PC-9 (cell line): ENCODE results near the gene TMEM150C. TPM values are rescaled to one million over a fixed set of nuclear protein-coding genes. Genes with fewer than 3 reads are reported as not detected.
A peak's percentile ranks its signal among the peaks of the same experiment; 100 is the strongest.

Source experiments
- BruUV-seq: library from RNA; stranded (reverse); fragments of 400-500 nt; replicated peaks from 2 replicates; lab custom pipeline; 2021; lab: Mats Ljungman, UMichigan
- CTCF ChIA-PET: fragments of 300-600 bp; sonication (Branson Sonifier 250); formaldehyde crosslinking; loops from one replicate; lab custom pipeline; 2022; ENCODE audit warnings: antibody characterized with exemption; lab: Charles Lee
- POLR2A ChIA-PET: fragments of 300-600 bp; sonication (Branson Sonifier 250); formaldehyde crosslinking; loops from one replicate; lab custom pipeline; 2022; ENCODE audit warnings: antibody characterized with exemption; ENCODE audit not compliant: unreplicated experiment; lab: Charles Lee
- DNase-seq, 2 experiments: peaks; one replicate each; pipeline versions ENCODE4 v3.0.0 to v3.0.0-alpha.2; 2015 to 2022; ENCODE audit warnings: mixed read lengths in 1 of 2
- H2AFZ ChIP-seq: fragments of 200-600 bp; sonication (generic); 2 replicates; pipeline ENCODE4 v1.8.1; 2017; ENCODE audit warnings: antibody characterized with exemption
- H3F3A ChIP-seq: fragments of 200-600 bp; sonication (generic); 2 replicates; pipeline ENCODE4 v1.8.1; 2017; ENCODE audit warnings: antibody characterized with exemption, mild to moderate bottlenecking, low read depth; ENCODE audit not compliant: insufficient read depth
- H3K27ac ChIP-seq: fragments of 200-600 bp; sonication (generic); 2 replicates; pipeline ENCODE4 v1.6.1; 2016; ENCODE audit warnings: mixed run types
- H3K27me3 ChIP-seq: fragments of 200-600 bp; sonication (generic); 2 replicates; pipeline ENCODE4 v1.6.1; 2016; ENCODE audit warnings: low read depth, mixed run types; ENCODE audit not compliant: insufficient read depth
- H3K36me3 ChIP-seq: fragments of 200-600 bp; sonication (generic); 2 replicates; pipeline ENCODE4 v1.6.1; 2016; ENCODE audit warnings: low read depth, mixed run types
- H3K4me1 ChIP-seq: fragments of 200-600 bp; sonication (generic); replicated peaks from 2 replicates; pipeline ENCODE4 v1.6.1; 2016; ENCODE audit warnings: mixed run types; ENCODE audit not compliant: insufficient read depth
- H3K4me2 ChIP-seq: fragments of 200-600 bp; sonication (generic); 2 replicates; pipeline ENCODE4 v1.6.1; 2017; ENCODE audit warnings: mixed run types
- H3K4me3 ChIP-seq: fragments of 200-600 bp; sonication (generic); 2 replicates; pipeline ENCODE4 v1.6.1; 2016; ENCODE audit warnings: mixed run types
- H3K79me2 ChIP-seq: fragments of 200-600 bp; sonication (generic); 2 replicates; pipeline ENCODE4 v1.6.1; 2017; ENCODE audit warnings: low read depth, mixed run types
- H3K9me2 ChIP-seq: fragments of 200-600 bp; sonication (generic); 2 replicates; pipeline ENCODE4 v1.8.1; 2017; ENCODE audit warnings: mild to moderate bottlenecking; ENCODE audit not compliant: insufficient read depth
- H3K9me3 ChIP-seq: fragments of 200-600 bp; sonication (generic); 2 replicates; pipeline ENCODE4 v1.8.1; 2016; ENCODE audit warnings: low read depth; ENCODE audit not compliant: insufficient read depth
- H4K20me1 ChIP-seq: fragments of 200-600 bp; sonication (generic); 2 replicates; pipeline ENCODE4 v1.8.1; 2017; ENCODE audit not compliant: insufficient read depth
- EZH2 ChIP-seq: fragments of 200-600 bp; sonication (generic); IDR thresholded peaks from 2 replicates; pipeline ENCODE4 v1.8.0; 2017; ENCODE audit warnings: antibody characterized with exemption, low read depth
- intact Hi-C: fragments of 100-400 bp; cut with micrococcal nuclease; formaldehyde crosslinking; loops from one replicate; pipeline ENCODE4 v1.10.0; 2022; ENCODE audit not compliant: unreplicated experiment
- total RNA-seq: library from RNA; stranded (reverse); gene quantifications from 2 replicates; pipeline ENCODE4 v1.2.3, GENCODE V29; 2021
- TF ChIP-seq, protein P1 (sequence below): fragments of 200-600 bp; sonication (generic); conservative IDR thresholded peaks from 2 replicates; pipeline ENCODE4 v1.6.1; 2017; ENCODE audit warnings: mixed run types, antibody characterized with exemption, mild to moderate bottlenecking, moderate library complexity

The TMEM150C gene
- total RNA-seq, 1 experiment from 2014 or later = 0.74 TPM

DNA sequence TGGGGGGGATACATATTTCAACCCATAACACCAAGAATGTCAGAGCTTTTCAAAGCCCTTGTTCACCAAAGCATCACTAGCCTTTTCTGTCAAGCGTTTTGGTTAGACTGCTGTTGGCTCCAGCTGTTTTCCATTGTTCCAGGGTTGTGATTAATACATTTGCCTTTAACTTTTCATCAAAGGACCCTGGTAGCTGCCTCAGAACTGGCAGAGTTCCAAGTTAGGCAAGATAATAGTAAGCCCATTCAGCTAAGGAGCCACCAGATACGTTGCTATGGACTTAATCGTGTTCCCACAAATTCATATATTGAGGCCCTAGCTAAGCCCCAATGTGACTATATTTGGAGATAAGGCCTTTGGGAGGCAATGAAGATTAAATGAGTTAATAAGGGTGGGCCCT is 94.3 kb downstream of the TMEM150C start:
- Histone ChIP-seq H3K4me3 (no peak overlapping the region), H2AFZ (no peak overlapping the region), H3K79me2 (no peaks in the 10 kb centered on the region), H3K9me2 (no peaks in the 10 kb centered on the region), H3K36me3 (no peaks in the 10 kb centered on the region), H4K20me1 (no peaks in the 10 kb centered on the region), H3K4me1 (no peaks in the 10 kb centered on the region), H3K9me3 (no peaks in the 10 kb centered on the region), H3K27me3 (no peaks in the 10 kb centered on the region), H3K27ac (no peak overlapping the region), H3K4me2 (no peak overlapping the region), H3F3A (no peaks in the 10 kb centered on the region)
- BruUV-seq = no TSS peak
- CTCF ChIA-PET = no interaction called here
- intact Hi-C loops = loop anchor here (10.0 kb wide), 4 partner anchors 97 to 797 kb away; partner anchors contain the start of gene TMEM150C
- POLR2A ChIA-PET = no interaction called here
- DNase-seq = no peak
- no peak for TF ChIP-seq EZH2
- TF ChIP-seq, protein P1, sequence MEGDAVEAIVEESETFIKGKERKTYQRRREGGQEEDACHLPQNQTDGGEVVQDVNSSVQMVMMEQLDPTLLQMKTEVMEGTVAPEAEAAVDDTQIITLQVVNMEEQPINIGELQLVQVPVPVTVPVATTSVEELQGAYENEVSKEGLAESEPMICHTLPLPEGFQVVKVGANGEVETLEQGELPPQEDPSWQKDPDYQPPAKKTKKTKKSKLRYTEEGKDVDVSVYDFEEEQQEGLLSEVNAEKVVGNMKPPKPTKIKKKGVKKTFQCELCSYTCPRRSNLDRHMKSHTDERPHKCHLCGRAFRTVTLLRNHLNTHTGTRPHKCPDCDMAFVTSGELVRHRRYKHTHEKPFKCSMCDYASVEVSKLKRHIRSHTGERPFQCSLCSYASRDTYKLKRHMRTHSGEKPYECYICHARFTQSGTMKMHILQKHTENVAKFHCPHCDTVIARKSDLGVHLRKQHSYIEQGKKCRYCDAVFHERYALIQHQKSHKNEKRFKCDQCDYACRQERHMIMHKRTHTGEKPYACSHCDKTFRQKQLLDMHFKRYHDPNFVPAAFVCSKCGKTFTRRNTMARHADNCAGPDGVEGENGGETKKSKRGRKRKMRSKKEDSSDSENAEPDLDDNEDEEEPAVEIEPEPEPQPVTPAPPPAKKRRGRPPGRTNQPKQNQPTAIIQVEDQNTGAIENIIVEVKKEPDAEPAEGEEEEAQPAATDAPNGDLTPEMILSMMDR = no peak

DNA sequence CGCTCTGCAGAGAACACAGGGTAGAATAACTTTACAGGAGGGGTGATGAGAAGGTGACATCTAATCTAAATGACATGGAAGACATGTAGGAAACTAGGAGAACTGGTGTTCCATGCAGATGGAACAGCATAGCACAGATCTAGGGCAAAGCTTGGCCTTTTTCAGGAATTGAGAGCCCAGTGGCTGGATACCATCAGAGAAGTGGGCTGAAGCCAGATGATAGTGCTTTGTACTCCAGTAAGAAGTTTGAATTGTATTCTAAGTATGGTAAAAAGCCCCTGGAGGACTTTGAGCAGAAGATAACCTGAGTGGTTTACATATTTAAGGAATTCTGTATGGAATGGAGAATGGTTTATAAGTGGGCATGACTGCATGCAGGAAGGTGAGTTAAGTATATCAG is 98.6 kb downstream of the TMEM150C start:
- Histone ChIP-seq H4K20me1 (no peaks in the 10 kb centered on the region), H2AFZ (no peak overlapping the region), H3K4me2 (no peak overlapping the region), H3K4me1 (no peaks in the 10 kb centered on the region), H3K4me3 (no peak overlapping the region), H3K36me3 (no peaks in the 10 kb centered on the region), H3K27me3 (no peaks in the 10 kb centered on the region), H3F3A (peaks cover 14% of the 10 kb centered on the region; the same call in 1 of the 2 replicates), H3K79me2 (no peaks in the 10 kb centered on the region), H3K9me3 (no peaks in the 10 kb centered on the region), H3K27ac (no peak overlapping the region), H3K9me2 (no peaks in the 10 kb centered on the region)
- no peak for TF ChIP-seq EZH2
- TF ChIP-seq, protein P1 = no peak
- BruUV-seq = no TSS peak
- ChIA-PET CTCF (interaction anchor here (1.1 kb wide), 1 partner anchor 259 kb away, joined by 13 read pairs; no protein-coding TSS in a partner anchor), POLR2A (no interaction called here)
- no peak for DNase-seq
- intact Hi-C loops = loop anchor here (5.0 to 10.0 kb wide), 5 partner anchors 102 to 802 kb away; partner anchors contain the start of gene TMEM150C

DNA sequence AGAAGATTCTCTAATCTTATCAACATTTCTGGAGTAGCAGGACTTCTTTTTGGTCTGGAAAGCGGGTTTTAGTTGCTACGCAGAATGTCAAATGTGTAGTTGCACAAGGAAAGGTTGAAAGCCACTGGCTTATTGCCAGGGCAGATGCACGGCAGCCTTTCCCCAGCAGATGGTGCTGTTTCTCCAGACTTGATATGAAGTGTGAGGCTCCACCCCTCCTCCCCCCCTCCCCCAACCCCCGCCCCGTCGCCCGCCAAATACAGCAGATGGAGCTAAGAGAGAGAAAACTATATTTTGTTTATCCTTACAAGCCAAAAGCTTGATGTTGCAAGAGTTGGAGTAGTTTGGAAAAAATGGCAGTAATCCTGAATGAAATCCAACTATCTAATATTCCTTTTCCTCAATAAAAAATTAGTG is 99.4 kb downstream of the TMEM150C start:
- Histone ChIP-seq H3K9me3 (no peaks in the 10 kb centered on the region), H3K4me1 (no peaks in the 10 kb centered on the region), H3K9me2 (no peaks in the 10 kb centered on the region), H4K20me1 (no peaks in the 10 kb centered on the region), H2AFZ (no peak overlapping the region), H3K4me2 (no peak overlapping the region), H3K4me3 (no peak overlapping the region), H3F3A (peaks cover 14% of the 10 kb centered on the region; the same call in 1 of the 2 replicates), H3K27me3 (no peaks in the 10 kb centered on the region), H3K79me2 (no peaks in the 10 kb centered on the region), H3K27ac (no peak overlapping the region), H3K36me3 (no peaks in the 10 kb centered on the region)
- ChIA-PET CTCF (interaction anchor here (0.6 to 1.1 kb wide), 10 partner anchors 11 to 1171 kb away, joined by 3 to 18 read pairs (median 6); partner anchors contain the start of gene SCD5), POLR2A (interaction anchor here (0.6 kb wide), 1 partner anchor 337 kb away, joined by 7 read pairs; no protein-coding TSS in a partner anchor)
- TF ChIP-seq, protein P1 = peak; percentile 65
- no peak for TF ChIP-seq EZH2
- DNase-seq = peak; percentile 51 to 74
- intact Hi-C loops = loop anchor here (5.0 to 10.0 kb wide), 5 partner anchors 102 to 802 kb away; partner anchors contain the start of gene TMEM150C
- BruUV-seq = no TSS peak
